ENCODE measurements around the gene FMN2.
"Not testable (repeated sequence)": the region's sequence is repeated elsewhere in the genome, so short reads cannot be mapped to it uniquely, and the experiment has no call there.

FMN2 gene

DNA sequence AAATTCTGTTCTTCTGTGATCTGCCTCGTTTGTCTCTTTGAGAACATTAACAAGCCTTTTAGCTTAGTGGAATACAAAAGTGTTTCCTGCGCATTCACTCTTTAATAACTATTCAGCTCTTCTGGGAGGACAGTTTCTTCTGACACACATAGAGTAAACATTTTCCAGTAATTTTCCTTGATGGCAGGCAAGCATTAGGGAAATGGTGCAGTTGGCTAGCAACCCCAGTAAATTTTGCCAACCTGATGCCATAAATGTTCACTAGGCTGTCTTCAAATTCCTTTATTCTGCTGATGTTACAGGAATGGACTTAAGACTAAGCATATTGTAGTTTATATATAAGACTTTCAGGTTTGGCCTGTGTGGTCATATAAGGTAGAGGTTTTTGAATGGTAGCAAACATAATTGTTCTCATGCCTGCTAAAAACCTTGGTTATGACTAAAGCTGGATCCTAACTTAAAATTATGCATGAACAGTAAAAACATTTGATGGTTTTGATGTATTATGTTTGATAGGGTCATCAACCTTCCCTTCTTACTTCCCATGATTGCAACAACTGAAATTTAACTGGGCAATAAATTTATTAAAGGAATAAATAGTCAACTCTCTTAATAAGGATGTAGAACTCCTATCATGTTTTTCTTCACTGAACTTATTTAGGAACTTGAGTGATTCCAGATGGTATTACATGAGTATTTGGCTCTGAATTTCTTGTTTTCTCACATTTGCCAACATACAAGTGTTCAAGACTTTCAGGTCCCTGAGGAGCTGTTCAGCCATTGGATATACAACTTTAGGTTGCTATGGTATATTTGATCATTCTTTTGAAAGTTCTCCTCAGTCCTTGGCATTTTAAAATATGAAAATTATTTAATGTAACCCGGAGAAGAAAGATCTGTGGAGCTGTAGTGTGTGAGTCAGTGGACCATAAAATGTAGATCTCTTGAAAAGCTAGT lies 223.4 kb downstream of the FMN2 start:
- DNase-seq (ENCODE audit: low read depth) = no peak

GRCh38 chr1:240319998-240320397 lies 228.3 kb downstream of the FMN2 start:
- no peak for DNase-seq (ENCODE audit: low read depth)

GRCh38 chr1:240320659-240321058 lies 229.0 kb downstream of the FMN2 start:
- DNase-seq (ENCODE audit: low read depth) = no peak

DNA sequence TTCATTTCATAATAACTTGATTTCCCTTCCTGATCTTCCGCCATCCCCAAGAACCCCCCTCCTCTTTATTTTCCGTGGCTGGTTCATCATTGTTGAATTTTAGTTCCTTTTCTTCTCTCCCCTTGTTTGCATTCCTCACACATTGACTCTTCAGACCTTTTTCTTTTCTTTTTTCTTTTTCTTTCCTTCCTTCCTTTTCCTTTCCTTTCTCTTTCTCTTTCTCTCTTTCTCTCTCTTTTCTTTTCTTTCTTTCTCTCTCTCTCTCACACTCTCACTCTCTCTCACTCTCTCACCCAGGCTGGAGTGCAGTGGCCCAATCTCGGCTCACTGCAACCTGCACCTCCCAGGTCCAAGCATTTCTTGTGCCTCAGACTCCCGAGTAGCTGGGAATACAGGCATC lies 231.3 kb downstream of the FMN2 start:
- no peak for DNase-seq (ENCODE audit: low read depth)

GRCh38 chr1:240328382-240328781 lies 236.7 kb downstream of the FMN2 start:
- DNase-seq (ENCODE audit: low read depth) = not testable (repeated sequence)

GRCh38 chr1:240329443-240329842 lies 237.8 kb downstream of the FMN2 start:
- no peak for DNase-seq (ENCODE audit: low read depth)

DNA sequence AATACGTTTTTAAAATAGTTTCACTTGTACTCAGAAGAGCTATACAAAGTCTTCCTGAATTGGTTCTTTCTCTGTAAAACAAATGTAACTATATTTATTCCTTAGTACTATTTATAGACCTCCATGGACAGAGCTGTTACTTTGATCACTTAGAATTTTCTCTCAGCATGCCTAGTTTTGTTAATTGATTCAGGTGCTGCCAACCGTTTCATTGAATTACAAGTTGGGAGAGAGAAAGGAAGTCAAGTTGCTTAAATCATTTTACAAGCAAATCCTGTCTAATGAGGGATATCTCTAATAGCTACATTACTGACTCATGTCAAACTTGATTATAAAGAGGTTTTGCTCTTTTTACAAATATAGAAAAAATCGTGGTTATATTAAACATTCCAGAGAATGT lies 241.0 kb downstream of the FMN2 start:
- DNase-seq (ENCODE audit: low read depth) = no peak

- no peak for DNase-seq (ENCODE audit: low read depth)
Measured at GRCh38 chr1:240337781-240338180, 246.1 kb downstream of the FMN2 start.

- no peak for DNase-seq (ENCODE audit: low read depth)
Measured at GRCh38 chr1:240338837-240339236, 247.2 kb downstream of the FMN2 start.

- DNase-seq (ENCODE audit: low read depth) = no peak
Measured at GRCh38 chr1:240341365-240342250, 249.9 kb downstream of the FMN2 start.

GRCh38 chr1:240342251-240342625 lies 250.6 kb downstream of the FMN2 start:
- no peak for DNase-seq (ENCODE audit: low read depth)

DNA sequence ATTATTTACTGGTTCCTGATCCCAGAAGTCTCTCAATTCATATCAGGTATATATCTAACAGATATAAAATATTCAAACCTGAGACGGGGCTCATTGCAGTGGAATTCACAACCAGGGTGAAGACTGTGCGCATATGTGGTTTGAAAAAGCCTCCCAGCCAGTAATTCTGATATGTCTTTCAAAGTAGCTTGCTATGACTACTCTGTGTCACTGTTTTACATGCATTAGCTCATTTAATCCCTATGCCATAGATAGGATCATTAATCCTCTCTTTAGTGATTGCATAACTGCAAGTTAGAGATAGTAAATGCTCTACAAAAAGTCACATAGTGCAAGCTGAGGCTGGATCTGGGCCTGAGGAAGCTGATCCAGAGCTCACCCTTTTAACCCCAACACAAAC lies 251.4 kb downstream of the FMN2 start:
- DNase-seq (ENCODE audit: low read depth) = no peak

DNA sequence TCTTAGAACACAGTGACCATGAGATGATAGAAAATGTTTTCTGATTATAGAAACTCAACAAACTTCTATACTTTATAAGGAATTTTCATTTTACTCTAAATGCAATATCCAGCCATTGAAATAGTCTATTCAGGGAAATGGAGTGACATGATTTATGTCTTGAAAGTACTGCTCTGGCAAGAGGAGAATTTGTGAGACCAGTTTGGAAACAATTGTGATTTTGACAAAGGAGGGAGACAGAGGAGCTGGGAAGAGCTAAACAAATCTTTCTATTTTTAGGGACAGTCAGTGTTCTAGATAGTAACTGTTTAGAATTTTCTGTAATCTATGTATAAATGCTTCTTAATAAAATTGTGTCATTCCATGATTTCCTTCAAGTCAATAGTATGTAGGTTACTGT lies 252.3 kb downstream of the FMN2 start:
- no peak for DNase-seq (ENCODE audit: low read depth)

- DNase-seq (ENCODE audit: low read depth) = no peak
Measured at GRCh38 chr1:240344918-240345317, 253.2 kb downstream of the FMN2 start.

DNA sequence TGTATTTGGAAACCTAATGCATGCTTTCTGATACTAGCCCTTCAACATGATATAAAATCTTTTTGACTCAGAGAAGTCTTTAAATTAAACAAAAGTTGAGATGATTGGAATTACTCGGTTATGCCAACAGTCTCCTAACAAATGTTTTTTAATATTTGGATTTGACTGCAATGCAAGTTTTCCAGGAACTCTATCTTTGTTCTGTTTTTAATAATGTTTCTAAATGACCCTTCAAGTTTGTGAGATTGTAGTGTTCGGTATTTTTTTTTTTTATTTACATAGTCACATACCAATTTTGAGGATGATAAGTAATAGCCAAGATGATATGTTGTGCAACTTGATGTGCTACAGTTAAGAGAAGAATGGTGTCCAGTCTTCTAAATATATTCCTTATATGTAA lies 258.0 kb downstream of the FMN2 start:
- no peak for DNase-seq (ENCODE audit: low read depth)

DNA sequence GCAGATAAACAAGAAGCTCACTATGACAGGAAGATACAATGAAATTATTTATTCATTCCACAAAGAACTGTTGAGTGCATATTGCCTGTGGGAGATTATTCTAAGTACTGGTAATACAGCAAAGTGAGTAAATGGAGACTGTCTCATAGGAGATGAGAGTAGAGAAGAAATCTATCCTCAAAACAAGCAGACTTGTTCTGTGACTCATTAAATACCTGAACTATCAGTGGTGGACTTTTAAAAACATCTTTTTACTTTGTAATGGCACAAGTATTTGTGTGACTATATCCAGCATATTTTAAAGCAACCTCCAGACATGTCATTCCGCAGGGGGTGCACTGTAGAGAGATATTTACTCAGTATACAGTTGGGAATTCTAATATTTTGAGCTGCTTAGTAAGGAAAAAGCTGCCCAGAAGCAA lies 259.2 kb downstream of the FMN2 start:
- DNase-seq (ENCODE audit: low read depth) = no peak

GRCh38 chr1:240351690-240352089 lies 260.0 kb downstream of the FMN2 start:
- no peak for DNase-seq (ENCODE audit: low read depth)

GRCh38 chr1:240352769-240353168 lies 261.1 kb downstream of the FMN2 start:
- no peak for DNase-seq (ENCODE audit: low read depth)

- no peak for DNase-seq (ENCODE audit: low read depth)
Measured at GRCh38 chr1:240356568-240356967, 264.9 kb downstream of the FMN2 start.

GRCh38 chr1:240362046-240362445 lies 270.4 kb downstream of the FMN2 start:
- DNase-seq (ENCODE audit: low read depth) = no peak

GRCh38 chr1:240362826-240363225 lies 271.1 kb downstream of the FMN2 start:
- DNase-seq (ENCODE audit: low read depth) = no peak

DNA sequence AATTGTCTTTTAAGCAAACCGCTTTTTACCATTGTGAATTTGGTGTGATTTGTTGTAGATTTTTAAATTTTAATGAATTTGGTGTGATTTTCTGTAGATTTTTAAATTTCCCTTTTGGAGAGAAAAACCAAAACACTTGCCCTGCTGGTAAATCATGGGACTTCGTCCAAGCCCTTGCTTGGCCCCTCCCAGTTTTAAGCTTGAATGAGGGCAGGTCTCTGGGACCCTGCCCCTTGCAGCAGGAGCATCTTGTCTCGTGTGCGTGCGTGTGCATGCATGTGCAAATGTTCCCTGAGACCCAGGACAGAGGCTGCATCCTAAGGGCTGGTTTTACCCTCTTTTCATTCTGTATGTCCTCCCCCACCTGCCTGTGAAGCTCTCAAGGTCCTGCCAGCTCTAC lies 271.6 kb downstream of the FMN2 start:
- no peak for DNase-seq (ENCODE audit: low read depth)

- DNase-seq (ENCODE audit: low read depth) = no peak
Measured at GRCh38 chr1:240363914-240364313, 272.2 kb downstream of the FMN2 start.
